HUES64 (cell line): ENCODE results near the gene KCTD13. TPM values are rescaled to one million over a fixed set of nuclear protein-coding genes. Genes with fewer than 3 reads are reported as not detected.

ENCODE experiments used
- H3K27ac ChIP-seq: 2 replicates; pipeline ENCODE4 v1.7.0; 2013; ENCODE audit warnings: low read depth, low read length, inconsistent platforms
- H3K27me3 ChIP-seq: 2 replicates; pipeline ENCODE4 v1.6.1; 2013; ENCODE audit warnings: mild to moderate bottlenecking, low read length; ENCODE audit not compliant: insufficient read depth
- H3K36me3 ChIP-seq: 2 replicates; pipeline ENCODE4 v1.6.1; 2013; ENCODE audit warnings: mild to moderate bottlenecking, low read length; ENCODE audit not compliant: insufficient read depth
- H3K4me1 ChIP-seq: 2 replicates; pipeline ENCODE4 v1.6.1; 2013; ENCODE audit warnings: mild to moderate bottlenecking, low read length, moderate library complexity; ENCODE audit not compliant: insufficient read depth
- H3K4me3 ChIP-seq: 2 replicates; pipeline ENCODE4 v1.5.1; 2013; ENCODE audit warnings: mild to moderate bottlenecking, low read length, moderate library complexity
- H3K9ac ChIP-seq: 2 replicates; pipeline ENCODE4 v1.6.1; 2013; ENCODE audit warnings: mild to moderate bottlenecking, low read depth, low read length
- H3K9me3 ChIP-seq: 2 replicates; pipeline ENCODE4 v1.6.1; 2013; ENCODE audit warnings: low read depth, low read length; ENCODE audit not compliant: insufficient read depth
- WGBS: fragments of 150-250, 120-280 bp; methylation state at CpG from one replicate; pipeline ENCODE4 v1.1.7; 2013; ENCODE audit warnings: missing lambda C conversion rate; 5-methylcytosine and 5-hydroxymethylcytosine counted together
- polyA plus RNA-seq, 2 experiments: library from polyadenylated mRNA; stranded (reverse); fragments of 50-300 nt; gene quantifications; one replicate each; pipeline ENCODE4 v1.2.3, GENCODE V29; 2013

Gene KCTD13, protein sequence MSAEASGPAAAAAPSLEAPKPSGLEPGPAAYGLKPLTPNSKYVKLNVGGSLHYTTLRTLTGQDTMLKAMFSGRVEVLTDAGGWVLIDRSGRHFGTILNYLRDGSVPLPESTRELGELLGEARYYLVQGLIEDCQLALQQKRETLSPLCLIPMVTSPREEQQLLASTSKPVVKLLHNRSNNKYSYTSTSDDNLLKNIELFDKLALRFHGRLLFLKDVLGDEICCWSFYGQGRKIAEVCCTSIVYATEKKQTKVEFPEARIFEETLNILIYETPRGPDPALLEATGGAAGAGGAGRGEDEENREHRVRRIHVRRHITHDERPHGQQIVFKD
- 6.3 TPM for polyA plus RNA-seq (2013, experiment 1 of 2)
- 8.6 TPM for polyA plus RNA-seq (2013, experiment 2 of 2)

GRCh38 chr16:29925781-29926710 lies at the start of gene KCTD13:
TSS of gene KCTD13 (minus strand) at chr16:29926226. CDS start at chr16:29926033, 193 bp downstream.
- Histone ChIP-seq H3K4me1 (peaks cover 7% of the 10 kb centered on the region; the same call in 1 of the 2 replicates), H3K4me3 (peak within 1 kb of the TSS; percentile 77), H3K9ac (peak within 1 kb of the TSS; percentile 94), H3K27ac (peak within 1 kb of the TSS; percentile 78), H3K36me3 (peaks cover 21% of the 10 kb centered on the region), H3K27me3 (no peaks in the 10 kb centered on the region), H3K9me3 (no peaks in the 10 kb centered on the region)
- under 1% methylated on average over 89 of the region's 89 CpGs for WGBS

DNA sequence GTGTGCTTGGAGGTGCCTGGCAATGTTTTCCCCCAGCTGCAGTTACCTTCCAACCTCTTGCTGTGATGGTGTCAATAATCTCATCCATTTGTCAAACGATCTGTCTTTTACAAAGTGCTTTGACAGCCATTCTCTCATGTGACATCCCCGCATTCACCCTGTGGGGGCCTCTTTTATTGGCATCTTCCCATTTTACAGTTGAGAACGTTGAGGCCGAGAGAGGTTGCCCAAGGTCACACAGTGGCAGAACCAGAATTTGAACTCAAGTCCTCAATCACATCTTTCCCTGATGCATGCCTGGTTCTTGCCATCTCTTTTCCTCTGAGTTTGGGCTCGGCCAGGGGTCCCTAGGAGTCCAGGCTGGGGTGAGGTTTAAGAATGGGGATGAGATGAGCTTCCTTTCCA lies 49.1 kb upstream of the KCTD13 start:
- H3K36me3 ChIP-seq, result peaks cover 45% of the 10 kb centered on the region
- H3K9ac ChIP-seq, result no peak overlapping the region
- peak overlapping the region; percentile 78 for H3K4me3 ChIP-seq
- WGBS, result 83% methylated on average over 5 of the region's 5 CpGs
- H3K9me3 ChIP-seq, result peaks cover 9% of the 10 kb centered on the region
- H3K27ac ChIP-seq, result no peak overlapping the region
- peaks cover 11% of the 10 kb centered on the region for H3K27me3 ChIP-seq
- peaks cover 26% of the 10 kb centered on the region for H3K4me1 ChIP-seq

GRCh38 chr16:29974291-29975133 lies 48.5 kb upstream of the KCTD13 start:
- Histone ChIP-seq H3K36me3 (peaks cover 43% of the 10 kb centered on the region), H3K27ac (peak overlapping the region; percentile 66), H3K4me1 (peaks cover 26% of the 10 kb centered on the region), H3K9ac (peak overlapping the region; percentile 60), H3K9me3 (peaks cover 9% of the 10 kb centered on the region), H3K27me3 (peaks cover 11% of the 10 kb centered on the region), H3K4me3 (peak overlapping the region; percentile 78)
- 8% methylated on average over 29 of the region's 31 CpGs for WGBS

DNA sequence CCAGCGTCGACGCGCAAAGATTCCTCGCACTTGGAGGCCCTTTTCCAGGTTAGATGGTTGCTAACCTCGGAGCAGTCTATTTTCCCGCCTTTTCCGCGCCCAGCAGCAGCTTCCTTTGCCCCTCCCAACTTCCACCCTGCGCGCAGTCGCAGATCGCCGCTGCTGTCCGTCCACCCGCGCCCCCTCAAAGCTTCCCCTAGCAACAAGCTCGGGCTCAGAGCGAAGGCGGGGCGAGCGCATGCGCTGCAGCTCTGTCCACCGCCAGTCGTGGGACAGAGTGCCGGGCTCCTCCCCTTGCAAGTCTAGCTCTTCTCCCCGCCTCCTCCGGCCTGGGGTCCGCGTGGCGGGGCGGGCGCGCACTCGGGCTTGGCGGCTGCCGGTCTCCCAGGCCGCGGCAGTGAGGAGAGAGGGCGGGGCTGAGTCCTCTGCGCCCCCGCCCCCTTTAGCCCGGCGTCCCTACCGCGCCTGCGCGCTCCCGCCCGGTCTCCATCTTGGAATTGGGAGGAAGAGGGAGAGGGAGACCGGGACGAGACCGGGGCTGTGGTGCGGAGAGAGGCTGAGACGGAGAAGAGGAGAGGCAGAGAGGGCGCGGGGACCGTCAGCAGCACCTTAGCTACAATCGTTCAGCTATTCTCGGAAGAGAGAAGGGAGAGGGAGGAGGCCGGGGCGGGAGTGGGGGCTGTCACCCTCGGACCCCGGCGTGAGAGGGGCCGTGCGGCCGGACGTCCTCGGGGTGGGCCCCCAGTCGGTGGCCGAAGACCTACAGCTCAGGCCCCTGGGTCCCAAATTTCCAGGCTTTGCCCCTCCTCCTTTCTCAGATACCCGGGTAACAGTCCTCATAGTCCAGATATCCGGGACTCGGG lies 47.6 kb upstream of the KCTD13 start, which contains the start of gene TAOK2:
TAOK2 (plus strand) TSS at position 485 of the 863 bp plus-strand sequence. CDS start 3,905 bp downstream, outside the sequence.
- Histone ChIP-seq H3K9ac (peak within 1 kb of the TSS; percentile 60), H3K27me3 (peaks cover 11% of the 10 kb centered on the region), H3K9me3 (peaks cover 9% of the 10 kb centered on the region), H3K4me3 (peak within 1 kb of the TSS; percentile 78), H3K36me3 (peaks cover 38% of the 10 kb centered on the region), H3K4me1 (peaks cover 26% of the 10 kb centered on the region), H3K27ac (peak within 1 kb of the TSS; percentile 66)
- WGBS, result 2% methylated on average over 75 of the region's 75 CpGs

DNA sequence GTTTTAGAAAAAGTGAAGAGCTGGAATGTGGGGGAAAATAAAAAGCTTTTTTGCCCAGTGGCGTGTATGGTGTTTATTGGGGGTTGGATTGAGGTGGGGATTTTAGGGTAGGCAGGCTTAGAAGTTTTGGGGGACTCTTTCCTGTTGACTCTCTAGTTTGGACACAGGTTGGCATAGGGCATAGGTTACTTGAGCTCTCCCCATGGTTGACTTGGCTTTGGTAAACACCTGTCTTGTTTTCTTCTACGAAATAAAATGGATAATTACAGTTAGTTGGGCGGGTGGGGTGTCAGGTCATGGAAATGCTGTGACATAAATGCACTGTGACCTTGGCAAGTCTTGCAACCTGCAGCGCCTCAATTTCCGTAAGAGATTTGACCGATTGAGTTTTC lies 47.0 kb upstream of the KCTD13 start:
- peaks cover 38% of the 10 kb centered on the region for H3K36me3 ChIP-seq
- no peak overlapping the region for H3K9ac ChIP-seq
- peaks cover 9% of the 10 kb centered on the region for H3K9me3 ChIP-seq
- peaks cover 11% of the 10 kb centered on the region for H3K27me3 ChIP-seq
- H3K27ac ChIP-seq, result no peak overlapping the region
- peaks cover 26% of the 10 kb centered on the region for H3K4me1 ChIP-seq
- WGBS, result 78% methylated on average over 6 of the region's 6 CpGs
- H3K4me3 ChIP-seq, result no peak overlapping the region

- Histone ChIP-seq H3K9me3 (peaks cover 9% of the 10 kb centered on the region), H3K4me3 (no peak overlapping the region), H3K36me3 (peaks cover 35% of the 10 kb centered on the region), H3K4me1 (peaks cover 26% of the 10 kb centered on the region), H3K27ac (no peak overlapping the region), H3K27me3 (peaks cover 11% of the 10 kb centered on the region), H3K9ac (no peak overlapping the region)
- 91% methylated on average over 1 of the region's 1 CpG for WGBS
Measured at GRCh38 chr16:29972500-29972899, 46.5 kb upstream of the KCTD13 start.

DNA sequence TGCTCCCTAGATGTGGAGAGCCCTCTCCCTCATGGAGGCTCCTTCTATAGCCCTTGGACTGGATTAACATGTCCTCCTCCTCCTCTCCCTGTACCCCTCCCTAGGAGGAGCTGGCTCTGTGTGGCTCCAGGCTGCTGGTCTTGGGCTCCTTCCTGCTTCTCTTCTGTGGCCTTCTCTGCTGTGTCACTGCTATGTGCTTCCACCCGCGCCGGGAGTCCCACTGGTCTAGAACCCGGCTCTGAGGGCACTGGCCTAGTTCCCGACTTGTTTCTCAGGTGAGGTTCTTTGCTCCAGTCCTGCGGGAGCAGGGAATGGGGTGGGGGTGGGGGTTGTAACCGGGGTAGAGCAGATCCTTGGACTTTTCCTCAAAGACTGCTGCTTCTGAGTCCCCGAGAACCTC lies 45.3 kb upstream of the KCTD13 start:
- 88% methylated on average over 8 of the region's 8 CpGs for WGBS
- H3K4me1 ChIP-seq, result peaks cover 16% of the 10 kb centered on the region
- peaks cover 11% of the 10 kb centered on the region for H3K27me3 ChIP-seq
- no peak overlapping the region for H3K9ac ChIP-seq
- peaks cover 9% of the 10 kb centered on the region for H3K9me3 ChIP-seq
- H3K4me3 ChIP-seq, result no peak overlapping the region
- peaks cover 39% of the 10 kb centered on the region for H3K36me3 ChIP-seq
- no peak overlapping the region for H3K27ac ChIP-seq

DNA sequence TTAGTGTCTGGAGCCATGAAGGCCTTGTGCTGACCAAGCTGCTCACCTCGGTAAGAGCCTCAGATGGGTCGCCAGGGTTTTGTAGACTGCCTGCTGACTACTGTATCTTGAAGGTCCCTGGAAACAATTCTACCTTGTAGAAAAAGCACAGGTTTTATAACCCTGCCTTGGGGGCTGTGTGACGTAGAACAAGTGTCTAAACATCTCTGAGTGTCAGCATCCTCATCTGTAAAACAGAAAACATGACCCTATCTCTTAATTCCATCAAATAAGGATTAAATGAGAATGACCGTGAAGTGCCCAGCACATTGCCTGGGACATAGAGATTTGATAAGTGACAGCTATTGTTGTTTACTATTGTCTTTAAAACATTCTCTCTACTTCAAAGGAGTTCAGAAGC lies 42.2 kb upstream of the KCTD13 start:
- Histone ChIP-seq H3K9ac (no peak overlapping the region), H3K4me1 (no peaks in the 10 kb centered on the region), H3K27me3 (peaks cover 11% of the 10 kb centered on the region), H3K4me3 (no peak overlapping the region), H3K9me3 (peaks cover 9% of the 10 kb centered on the region), H3K36me3 (peaks cover 50% of the 10 kb centered on the region), H3K27ac (no peak overlapping the region)
- WGBS, result 97% methylated on average over 3 of the region's 4 CpGs

DNA sequence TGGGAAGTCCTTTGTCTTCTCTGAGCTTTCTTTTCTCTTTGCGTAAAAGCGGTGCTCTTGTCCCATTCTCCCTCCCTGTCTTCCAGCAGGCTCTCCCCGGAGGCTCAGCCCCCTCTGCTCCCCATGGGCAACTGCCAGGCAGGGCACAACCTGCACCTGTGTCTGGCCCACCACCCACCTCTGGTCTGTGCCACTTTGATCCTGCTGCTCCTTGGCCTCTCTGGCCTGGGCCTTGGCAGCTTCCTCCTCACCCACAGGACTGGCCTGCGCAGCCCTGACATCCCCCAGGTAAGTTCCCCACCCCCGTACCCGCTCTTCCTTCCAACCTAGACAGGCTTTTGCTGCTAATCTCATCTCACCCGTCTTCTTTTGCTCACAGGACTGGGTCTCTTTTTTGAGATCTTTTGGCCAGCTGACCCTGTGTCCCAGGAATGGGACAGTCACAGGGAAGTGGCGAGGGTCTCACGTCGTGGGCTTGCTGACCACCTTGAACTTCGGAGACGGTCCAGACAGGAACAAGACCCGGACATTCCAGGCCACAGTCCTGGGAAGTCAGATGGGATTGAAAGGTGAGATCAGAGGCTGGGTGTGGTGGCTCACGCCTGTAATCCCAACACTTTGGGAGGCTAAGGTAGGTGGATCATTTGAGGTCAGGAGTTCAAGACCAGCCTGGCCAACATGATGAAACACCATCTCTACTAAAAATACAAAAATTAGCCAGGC lies 37.2 kb upstream of the KCTD13 start:
- WGBS, result 90% methylated on average over 14 of the region's 14 CpGs
- peak overlapping the region; percentile 74; the same call in 1 of the 2 replicates for H3K4me3 ChIP-seq
- no peaks in the 10 kb centered on the region for H3K9me3 ChIP-seq

More for the DNA sequence above, 37.2 kb upstream of the KCTD13 start:
- Histone ChIP-seq H3K27me3 (no peaks in the 10 kb centered on the region; the same call in 1 of the 2 replicates), H3K36me3 (peaks cover 19% of the 10 kb centered on the region), H3K9ac (0 out of 2 replicates have a peak overlapping the region, but pooled peaks have one; percentile 48), H3K4me1 (peaks cover 10% of the 10 kb centered on the region; the same call in 1 of the 2 replicates), H3K27ac (no peak overlapping the region)
